H9 (cell line): Measurements from ENCODE around the gene CSTPP1. TPM values are rescaled to one million over a fixed set of nuclear protein-coding genes. Genes with fewer than 3 reads are reported as not detected.

Source experiments
- DNase-seq: peaks from one replicate; pipeline ENCODE4 v3.0.0-alpha.2; 2017
- H2AFZ ChIP-seq: one replicate; pipeline ENCODE4 v1.6.1; 2013; ENCODE audit warnings: mild to moderate bottlenecking, low read length, control low read depth, moderate library complexity
- H2AK5ac ChIP-seq: 2 replicates; pipeline ENCODE4 v1.6.1; 2013; ENCODE audit warnings: low read length, control low read depth, mixed read lengths; ENCODE audit not compliant: insufficient read length
- H2BK120ac ChIP-seq: one replicate; pipeline ENCODE4 v1.6.1; 2013; ENCODE audit warnings: low read depth, mild to moderate bottlenecking, low read length, control low read depth, inconsistent platforms; ENCODE audit not compliant: poor library complexity, severe bottlenecking
- H2BK12ac ChIP-seq: 2 replicates; pipeline ENCODE4 v1.6.1; 2013; ENCODE audit warnings: low read length, control low read depth, mixed read lengths, low read depth; ENCODE audit not compliant: insufficient read length
- H2BK15ac ChIP-seq: 2 replicates; pipeline ENCODE4 v1.6.1; 2013; ENCODE audit warnings: low read depth, low read length, control low read depth
- H2BK20ac ChIP-seq: one replicate; pipeline ENCODE4 v1.6.1; 2013; ENCODE audit warnings: low read depth, mild to moderate bottlenecking, low read length, control low read depth, inconsistent platforms; ENCODE audit not compliant: poor library complexity, severe bottlenecking
- H2BK5ac ChIP-seq: 2 replicates; pipeline ENCODE4 v1.6.1; 2013; ENCODE audit warnings: low read length, control low read depth, mixed read lengths; ENCODE audit not compliant: insufficient read length
- H3K14ac ChIP-seq: 2 replicates; pipeline ENCODE4 v1.6.1; 2013; ENCODE audit warnings: low read length, control low read depth; ENCODE audit not compliant: insufficient read depth
- H3K18ac ChIP-seq: 2 replicates; pipeline ENCODE4 v1.6.1; 2013; ENCODE audit warnings: low read depth, mild to moderate bottlenecking, mixed read lengths, low read length, control low read depth; ENCODE audit not compliant: insufficient read length
- H3K23ac ChIP-seq: 2 replicates; pipeline ENCODE4 v1.6.1; 2013; ENCODE audit warnings: low read length, control low read depth, mixed read lengths, low read depth; ENCODE audit not compliant: insufficient read length
- H3K23me2 ChIP-seq: 2 replicates; pipeline ENCODE4 v1.6.1; 2013; ENCODE audit warnings: low read depth, mild to moderate bottlenecking, mixed read lengths, low read length, control low read depth; ENCODE audit not compliant: insufficient read length, poor library complexity, severe bottlenecking
- H3K27ac ChIP-seq: 2 replicates; pipeline ENCODE4 v1.5.1; 2013; ENCODE audit warnings: low read length, control low read depth, mixed read lengths, low read depth; ENCODE audit not compliant: insufficient read length
- H3K27me3 ChIP-seq: 2 replicates; pipeline ENCODE4 v1.6.1; 2013; ENCODE audit warnings: low read length, control low read depth, inconsistent platforms; ENCODE audit not compliant: insufficient read depth
- H3K4ac ChIP-seq: 2 replicates; pipeline ENCODE4 v1.6.1; 2013; ENCODE audit warnings: low read depth, mild to moderate bottlenecking, control low read depth, inconsistent platforms, low read length, moderate library complexity
- H3K4me1 ChIP-seq: 2 replicates; pipeline ENCODE4 v1.6.1; 2013; ENCODE audit warnings: low read length, control low read depth, inconsistent platforms; ENCODE audit not compliant: insufficient read depth
- H3K4me2 ChIP-seq: 2 replicates; pipeline ENCODE4 v1.6.1; 2013; ENCODE audit warnings: low read length, control low read depth, mixed read lengths; ENCODE audit not compliant: insufficient read length, insufficient read depth
- H3K56ac ChIP-seq: 2 replicates; pipeline ENCODE4 v1.6.1; 2013; ENCODE audit warnings: low read depth, mild to moderate bottlenecking, mixed read lengths, low read length, control low read depth; ENCODE audit not compliant: insufficient read length
- H3K79me1 ChIP-seq: 2 replicates; pipeline ENCODE4 v1.6.1; 2013; ENCODE audit warnings: low read depth, mild to moderate bottlenecking, moderate library complexity, low read length, control low read depth, inconsistent platforms; ENCODE audit not compliant: insufficient read depth, poor library complexity, severe bottlenecking
- H3K79me2 ChIP-seq: 2 replicates; pipeline ENCODE4 v1.6.1; 2013; ENCODE audit warnings: low read length, control low read depth, inconsistent platforms; ENCODE audit not compliant: insufficient read depth
- H3K9ac ChIP-seq: 2 replicates; pipeline ENCODE4 v1.6.1; 2013; ENCODE audit warnings: low read length, control low read depth, mixed read lengths; ENCODE audit not compliant: insufficient read length; ENCODE audit errors: extremely low read depth
- H3K9me3 ChIP-seq: one replicate; pipeline ENCODE4 v1.6.1; 2013; ENCODE audit warnings: low read depth, low read length, inconsistent platforms; ENCODE audit not compliant: control insufficient read depth
- H3T11ph ChIP-seq: one replicate; pipeline ENCODE4 v1.6.1; 2013; ENCODE audit warnings: mild to moderate bottlenecking, low read length, control low read depth, inconsistent platforms
- H4K20me1 ChIP-seq: one replicate; pipeline ENCODE4 v1.6.1; 2013; ENCODE audit not compliant: control insufficient read depth, insufficient read length, insufficient read depth
- H4K5ac ChIP-seq: 2 replicates; pipeline ENCODE4 v1.6.1; 2013; ENCODE audit warnings: low read depth, mild to moderate bottlenecking, mixed read lengths, low read length, control low read depth; ENCODE audit not compliant: insufficient read length
- H4K8ac ChIP-seq: replicated peaks from 2 replicates; pipeline ENCODE4 v1.6.1; 2013; ENCODE audit warnings: low read length, control low read depth, mixed read lengths, low read depth; ENCODE audit not compliant: insufficient read length
- H4K91ac ChIP-seq: 2 replicates; pipeline ENCODE4 v1.6.1; 2013; ENCODE audit warnings: low read depth, mild to moderate bottlenecking, moderate library complexity, mixed read lengths, low read length, control low read depth; ENCODE audit not compliant: insufficient read length
- H3K27ac Mint-ChIP-seq, 3 experiments: 2 replicates in 2 of 3; 3 replicates in 1 of 3; pipeline ENCODE4 v1.8.0; 2020 to 2021; ENCODE audit warnings: mixed read lengths in 3 of 3, mild to moderate bottlenecking in 1 of 3, moderate library complexity in 1 of 3
- H3K27me3 Mint-ChIP-seq: 2 replicates; pipeline ENCODE4 v1.8.0; 2021; ENCODE audit warnings: low read depth, mild to moderate bottlenecking, moderate library complexity, mixed read lengths
- H3K36me3 Mint-ChIP-seq, 3 experiments: 2 replicates in 2 of 3; 3 replicates in 1 of 3; pipeline ENCODE4 v1.8.0; 2020 to 2021; ENCODE audit warnings: low read depth in 3 of 3, mixed read lengths in 3 of 3; ENCODE audit not compliant: insufficient read depth in 1 of 3
- H3K4me1 Mint-ChIP-seq, 2 experiments: 2 replicates each; pipeline ENCODE4 v1.8.0; 2020; ENCODE audit warnings: mixed read lengths in 2 of 2
- H3K4me3 Mint-ChIP-seq, 2 experiments: 2 replicates in 1 of 2; 3 replicates in 1 of 2; pipeline ENCODE4 v1.8.0; 2020 to 2021; ENCODE audit warnings: mild to moderate bottlenecking in 2 of 2, mixed read lengths in 2 of 2, moderate library complexity in 1 of 2
- H3K9me3 Mint-ChIP-seq, 2 experiments: 2 replicates in 1 of 2; 3 replicates in 1 of 2; pipeline ENCODE4 v1.8.0; 2020; ENCODE audit warnings: mild to moderate bottlenecking in 2 of 2, mixed read lengths in 2 of 2, moderate library complexity in 1 of 2
- CTCF ChIP-seq: fragments of 200-600 bp; sonication (generic); conservative IDR thresholded peaks from 3 replicates; pipeline ENCODE4 v1.8.0; 2021; ENCODE audit warnings: antibody characterized with exemption, mild to moderate bottlenecking
- WGBS: extraction: QIAGEN DNeasy Blood & Tissue Kit; methylation state at CpG from one replicate; pipeline ENCODE4 v1.1.7; 2013; ENCODE audit warnings: missing lambda C conversion rate, low lambda C conversion rate, mixed read lengths; ENCODE audit not compliant: insufficient read length; ENCODE audit errors: extremely low coverage; 5-methylcytosine and 5-hydroxymethylcytosine counted together
- total RNA-seq: library from RNA; stranded (reverse); gene quantifications from 2 replicates; pipeline ENCODE4 v1.2.1, GENCODE V29; 2021

Gene CSTPP1
- total RNA-seq, 1 experiment from 2014 or later: 21.2 TPM

DNA sequence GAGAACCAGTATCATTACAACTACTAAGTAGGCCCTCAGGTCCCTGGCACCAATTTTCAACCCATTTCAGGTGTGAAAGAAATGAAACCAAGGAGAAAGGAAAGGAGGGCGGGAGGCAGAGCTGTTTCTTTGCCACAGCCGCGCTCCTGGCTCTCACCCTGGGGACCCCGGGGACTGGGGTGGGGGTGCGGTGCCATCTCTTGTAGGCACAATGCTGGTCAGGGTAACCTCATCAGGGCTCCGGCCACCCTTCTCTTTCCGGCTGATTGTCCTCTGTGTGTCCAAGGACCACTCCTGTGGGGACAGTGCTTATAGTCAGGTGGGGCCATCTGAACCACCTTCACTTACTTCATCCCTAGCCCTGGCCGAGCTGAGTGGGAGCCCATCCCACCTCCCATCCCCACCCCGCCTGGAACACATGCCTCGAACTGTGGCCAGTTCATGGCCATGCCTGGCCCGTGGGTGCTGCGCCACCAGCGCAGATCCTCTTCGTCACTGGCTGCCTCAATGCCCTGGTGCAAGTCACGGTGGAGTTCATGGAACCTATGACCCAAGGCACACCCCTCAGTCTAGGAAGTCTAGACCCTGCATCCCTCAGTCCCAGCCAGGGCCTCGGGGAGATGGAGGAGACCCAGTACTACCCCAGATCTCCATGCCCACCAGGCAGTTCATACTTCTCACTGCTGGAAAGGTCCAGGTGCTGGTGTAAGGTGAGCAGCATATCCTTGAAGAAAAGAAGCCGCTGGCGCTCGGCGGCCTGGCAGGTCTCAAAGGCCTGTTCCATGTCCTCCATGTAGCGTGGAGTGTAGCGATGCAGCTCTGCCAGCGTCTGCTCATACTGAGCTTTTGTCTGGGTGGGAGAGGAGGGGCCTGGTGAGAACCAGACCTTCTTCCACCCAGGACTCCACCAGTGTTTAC is 242.4 kb downstream of the CSTPP1 start:
- TF ChIP-seq CTCF: no peak

More for the DNA sequence above, 242.4 kb downstream of the CSTPP1 start:
- DNase-seq: no peak
- H3K27ac Mint-ChIP-seq: no peak overlapping the region
- peaks cover 2 to 29% (median 24%) of the 10 kb centered on the region in 3 experiments; a peak in 6 of 7 replicates for H3K36me3 Mint-ChIP-seq
- peaks cover 19 to 21% of the 10 kb centered on the region in 2 experiments for H3K4me1 Mint-ChIP-seq
- no peak overlapping the region for H2BK20ac ChIP-seq
- H2BK12ac ChIP-seq: no peak overlapping the region
- H4K91ac ChIP-seq: no peak overlapping the region
- no peak overlapping the region for H2BK5ac ChIP-seq
- H3K27me3 ChIP-seq: no peaks in the 10 kb centered on the region
- no peak overlapping the region for H4K8ac ChIP-seq
- peaks cover 8% of the 10 kb centered on the region for H3K23me2 ChIP-seq
- no peak overlapping the region for H3K18ac ChIP-seq
- no peak overlapping the region; a peak in 1 of 5 replicates for H3K4me3 Mint-ChIP-seq
- H3K23ac ChIP-seq: no peak overlapping the region
- H2BK120ac ChIP-seq: no peak overlapping the region
- H3K79me2 ChIP-seq: peaks cover 15% of the 10 kb centered on the region; the same call in 1 of the 2 replicates
- WGBS: no CpG with 5 or more reads among the region's 23 CpGs
- H3K4me1 ChIP-seq: peaks cover 5% of the 10 kb centered on the region; the same call in 1 of the 2 replicates
- H3K9me3 Mint-ChIP-seq: no peaks in the 10 kb centered on the region
- no peak overlapping the region for H3K9ac ChIP-seq
- no peak overlapping the region for H3T11ph ChIP-seq
- no peak overlapping the region for H3K4ac ChIP-seq
- no peak overlapping the region for H3K56ac ChIP-seq
- no peak overlapping the region for H3K14ac ChIP-seq
- H3K27me3 Mint-ChIP-seq: no peaks in the 10 kb centered on the region
- no peak overlapping the region for H4K5ac ChIP-seq
- H2BK15ac ChIP-seq: no peak overlapping the region
- no peak overlapping the region for H3K27ac ChIP-seq
- no peak overlapping the region for H3K4me2 ChIP-seq
- H2AFZ ChIP-seq: no peak overlapping the region
- peaks cover 9% of the 10 kb centered on the region for H3K79me1 ChIP-seq
- H3K9me3 ChIP-seq: no peaks in the 10 kb centered on the region
- no peaks in the 10 kb centered on the region for H4K20me1 ChIP-seq
- H2AK5ac ChIP-seq: no peak overlapping the region
